GM19372 (cell line): ENCODE measurements around the gene SH3BP2.

ENCODE experiments used
- ATAC-seq: cut with Tn5 transposase; IDR thresholded peaks from one replicate; pipeline ENCODE4 v1.9.1; 2021; ENCODE audit warnings: mild to moderate bottlenecking, low read depth, moderate library complexity; ENCODE audit not compliant: unreplicated experiment

Gene SH3BP2

DNA sequence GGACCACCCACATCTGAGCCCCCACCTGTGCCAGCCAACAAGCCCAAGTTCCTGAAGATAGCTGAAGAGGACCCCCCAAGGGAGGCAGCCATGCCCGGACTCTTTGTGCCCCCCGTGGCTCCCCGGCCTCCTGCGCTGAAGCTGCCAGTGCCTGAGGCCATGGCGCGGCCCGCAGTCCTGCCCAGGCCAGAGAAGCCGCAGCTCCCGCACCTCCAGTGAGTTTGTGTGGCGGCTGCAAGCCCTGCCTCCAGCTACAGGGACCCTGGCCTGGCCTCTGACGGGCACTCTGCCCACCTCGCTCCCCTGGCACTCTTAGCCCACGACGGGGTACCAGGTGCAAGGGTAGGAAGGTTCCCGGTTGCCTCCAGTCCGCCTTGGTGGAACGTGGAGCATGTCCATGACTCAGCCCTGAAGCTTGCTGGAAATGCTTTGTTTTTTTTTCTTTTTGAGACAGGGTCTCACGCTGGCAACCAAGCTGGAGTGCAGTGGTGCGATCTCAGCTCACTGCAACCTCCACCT lies 37.1 kb downstream of the SH3BP2 start:
- no peak for ATAC-seq

DNA sequence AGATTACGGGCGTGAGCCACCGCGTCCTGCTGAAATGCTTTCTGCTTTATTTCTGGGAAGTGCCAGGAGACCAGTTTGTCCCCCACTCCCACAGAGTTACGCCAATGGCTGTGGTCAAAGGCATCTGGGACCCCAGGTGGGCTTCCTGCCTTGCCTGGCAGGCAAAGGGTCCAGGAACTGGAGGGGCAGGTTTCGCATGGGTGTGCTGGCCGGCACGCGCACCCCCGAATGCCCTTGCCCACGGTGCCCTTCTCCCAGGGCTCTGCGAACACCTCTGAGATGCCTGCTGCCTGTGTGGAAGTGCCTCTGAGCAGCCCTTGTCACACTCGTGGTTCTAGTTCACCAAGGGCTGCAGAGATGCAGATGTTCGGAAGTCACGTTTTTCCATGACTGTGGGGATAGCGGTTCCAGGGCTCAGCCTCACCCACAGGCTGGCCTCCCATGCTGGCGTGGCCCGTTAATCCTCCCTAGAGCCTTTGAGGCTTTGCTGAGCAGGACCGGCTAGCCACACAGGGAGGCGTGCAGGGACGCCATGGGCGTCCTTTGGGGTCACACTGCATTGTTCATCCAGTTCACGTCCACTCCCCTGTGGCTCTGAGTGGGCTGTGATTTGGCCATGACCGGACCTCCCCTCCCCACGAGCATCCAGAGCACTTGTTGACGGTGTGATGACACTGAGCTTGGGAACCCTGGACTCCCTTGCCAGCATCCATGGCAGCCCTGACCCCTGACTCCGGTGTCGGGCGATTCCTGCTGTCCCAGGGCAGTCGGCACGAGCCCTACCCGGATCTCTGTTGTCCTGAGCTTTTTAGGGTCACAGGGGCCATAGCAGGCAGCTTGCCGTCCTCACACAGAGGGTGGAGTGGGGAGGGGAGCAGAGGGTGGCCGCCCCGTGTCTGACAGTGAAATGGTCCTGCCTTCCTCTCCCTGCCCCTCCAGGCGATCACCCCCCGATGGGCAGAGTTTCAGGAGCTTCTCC lies 38.0 kb downstream of the SH3BP2 start:
- no peak for ATAC-seq

- no peak for ATAC-seq
These were observed 38.9 kb downstream of the SH3BP2 start for GRCh38 chr4:2831611-2832308.

GRCh38 chr4:2832309-2832980 lies 39.6 kb downstream of the SH3BP2 start:
- ATAC-seq, result peak; percentile 61

DNA sequence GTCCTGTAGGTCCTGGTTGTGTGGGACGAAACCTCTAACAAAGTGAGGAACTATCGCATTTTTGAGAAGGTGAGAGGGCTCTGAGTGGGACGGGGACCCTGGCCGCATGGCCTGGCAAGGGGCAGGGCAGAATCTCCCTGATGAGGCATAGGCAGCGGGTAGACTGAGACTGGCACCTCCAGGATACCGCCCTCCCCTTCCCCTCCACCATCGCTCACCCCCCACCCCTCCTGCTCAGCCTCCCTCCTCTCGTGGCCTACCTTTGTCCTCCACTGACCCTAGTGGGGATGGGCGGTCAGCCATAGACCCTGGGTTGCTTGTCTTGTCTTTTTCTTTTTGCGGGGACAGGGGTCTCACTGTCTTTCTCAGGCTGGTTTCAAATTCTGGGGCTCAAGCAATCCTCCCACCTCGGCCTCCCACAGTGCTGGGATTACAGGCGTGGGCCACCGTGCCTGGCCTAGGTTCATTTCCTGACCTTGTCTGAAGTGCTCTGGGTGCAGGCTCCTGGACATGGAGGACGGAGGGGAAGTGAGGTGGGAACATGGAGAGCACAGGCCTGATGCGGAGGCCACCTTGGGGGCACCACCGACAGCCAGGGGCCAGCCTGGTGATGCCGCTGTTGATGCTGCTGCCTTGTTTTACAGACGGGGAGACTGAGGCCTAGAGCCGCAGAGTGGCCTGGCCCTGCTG lies 40.2 kb downstream of the SH3BP2 start:
- no peak for ATAC-seq

GRCh38 chr4:2833671-2834000 lies 40.8 kb downstream of the SH3BP2 start:
- no peak for ATAC-seq

- ATAC-seq, result no peak
These were observed 41.4 kb downstream of the SH3BP2 start for GRCh38 chr4:2834001-2834921.

DNA sequence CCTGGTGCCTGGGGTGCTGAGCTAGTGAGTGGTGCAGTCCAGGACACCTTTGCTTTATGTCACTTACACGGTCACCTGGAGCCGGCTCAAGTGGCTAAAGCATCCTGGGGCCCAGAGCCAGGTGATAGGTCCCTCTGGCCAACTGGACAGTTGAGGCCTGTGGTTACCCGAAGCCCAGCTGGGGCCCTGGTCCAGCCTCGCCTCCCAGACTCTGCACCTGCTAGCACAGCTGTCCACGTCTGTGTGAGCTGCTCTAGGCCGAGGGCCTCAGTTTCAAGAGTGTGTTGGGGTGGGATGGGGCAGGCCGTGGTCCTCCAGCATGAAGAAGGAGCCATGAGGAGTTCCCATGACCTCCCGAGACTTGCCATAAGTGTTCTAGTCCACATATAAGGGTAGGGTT lies 43.1 kb downstream of the SH3BP2 start:
- no peak for ATAC-seq

- no peak for ATAC-seq
These were observed 43.5 kb downstream of the SH3BP2 start for GRCh38 chr4:2836391-2836859.

- no peak for ATAC-seq
These were observed 44.4 kb downstream of the SH3BP2 start for GRCh38 chr4:2837110-2837903.

DNA sequence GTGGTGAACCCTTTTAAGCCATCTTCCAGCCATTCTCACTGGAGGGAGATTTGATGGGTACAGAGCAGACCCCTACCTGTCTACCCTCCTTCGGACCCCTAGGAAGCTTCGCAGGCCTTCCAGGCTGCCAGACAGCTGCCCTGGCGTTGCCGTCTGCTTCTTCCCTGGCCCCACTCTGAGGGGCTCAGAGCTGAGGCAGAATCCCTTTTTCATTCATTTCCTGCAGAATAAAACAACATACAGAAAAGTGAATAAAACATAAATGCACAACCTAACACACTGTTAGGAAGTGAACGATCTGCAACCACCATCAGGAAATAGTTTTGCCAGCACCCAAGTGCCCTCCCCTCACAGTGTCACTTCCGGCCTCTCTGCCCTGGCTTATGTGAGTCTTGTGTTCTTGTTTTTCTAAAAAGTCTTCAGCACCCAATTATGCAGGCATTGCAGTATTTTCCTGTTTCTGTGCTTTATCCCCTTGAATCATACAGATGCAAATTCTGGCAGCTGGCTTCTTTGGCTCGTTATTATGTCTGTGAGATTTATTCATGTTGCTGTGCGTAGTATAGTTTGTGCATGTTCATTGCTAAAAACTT lies 45.1 kb downstream of the SH3BP2 start:
- no peak for ATAC-seq

GRCh38 chr4:2839060-2839459 lies 46.2 kb downstream of the SH3BP2 start:
- no peak for ATAC-seq

DNA sequence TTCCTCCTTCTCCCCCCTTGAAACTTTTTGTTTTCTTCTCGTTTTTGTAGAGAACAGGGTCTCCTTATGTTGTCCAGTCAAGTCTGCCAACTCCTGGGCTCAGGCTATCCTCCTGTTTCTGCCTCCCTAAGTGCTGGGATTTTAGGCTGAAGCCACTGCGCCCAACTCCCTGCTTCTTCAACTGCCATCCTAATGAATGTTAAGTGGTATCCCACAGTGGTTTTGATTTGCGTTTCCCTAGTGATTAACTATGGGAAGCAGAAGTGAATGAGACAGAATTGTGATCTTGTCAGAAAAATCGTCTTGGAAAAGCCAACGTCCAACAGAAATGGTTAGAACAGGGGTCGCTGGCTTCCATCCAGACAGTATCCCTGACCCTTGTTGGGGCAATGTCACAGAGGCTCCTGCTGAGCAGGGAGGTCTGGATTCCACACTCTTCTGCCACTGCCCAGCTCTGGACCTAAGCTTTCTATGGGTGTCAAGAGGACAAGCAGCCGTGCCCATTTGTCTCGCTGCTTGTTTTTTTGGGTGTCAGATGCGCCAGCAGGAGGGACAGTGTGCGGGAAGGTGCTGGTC lies 49.9 kb downstream of the SH3BP2 start:
- ATAC-seq, result no peak

- ATAC-seq, result peak; percentile 91
These were observed 50.5 kb downstream of the SH3BP2 start, which contains the start of gene ADD1 for GRCh38 chr4:2843263-2843940. ADD1 (plus strand) TSS chr4:2843844; CDS start chr4:2875916, 32,072 bp downstream.

DNA sequence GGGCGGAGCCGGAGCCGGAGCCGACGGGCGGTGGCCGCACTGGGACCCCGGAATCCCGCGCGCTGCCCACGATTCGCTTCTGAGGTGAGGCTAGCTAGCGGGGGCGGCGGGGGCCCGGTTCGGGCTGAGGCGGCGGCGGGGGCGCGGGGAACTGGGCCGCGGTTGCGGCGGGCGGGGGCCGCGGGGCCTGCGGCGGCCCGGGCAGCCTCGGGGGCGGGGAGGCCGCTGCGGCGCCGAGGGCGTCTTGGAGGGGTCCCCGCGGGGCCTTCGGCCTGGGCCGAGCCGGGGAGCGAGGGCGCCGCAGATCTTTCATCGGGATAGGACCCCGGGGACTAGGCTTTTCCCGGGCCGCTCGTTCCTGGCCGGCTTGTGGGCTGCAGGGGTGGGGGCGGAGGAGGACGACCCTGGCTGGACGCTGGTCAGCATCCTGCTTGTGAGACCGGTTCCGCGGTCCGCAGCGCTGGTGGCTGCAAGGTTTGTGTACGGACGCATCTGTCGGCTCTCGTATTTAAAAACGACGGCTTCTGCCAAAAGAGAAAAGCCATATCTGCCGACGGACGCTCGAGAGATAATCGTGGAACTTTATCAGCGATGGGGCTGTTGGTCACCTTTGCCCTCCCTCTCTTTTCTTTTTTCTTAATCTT lies 51.2 kb downstream of the SH3BP2 start:
- ATAC-seq, result peak; percentile 26

DNA sequence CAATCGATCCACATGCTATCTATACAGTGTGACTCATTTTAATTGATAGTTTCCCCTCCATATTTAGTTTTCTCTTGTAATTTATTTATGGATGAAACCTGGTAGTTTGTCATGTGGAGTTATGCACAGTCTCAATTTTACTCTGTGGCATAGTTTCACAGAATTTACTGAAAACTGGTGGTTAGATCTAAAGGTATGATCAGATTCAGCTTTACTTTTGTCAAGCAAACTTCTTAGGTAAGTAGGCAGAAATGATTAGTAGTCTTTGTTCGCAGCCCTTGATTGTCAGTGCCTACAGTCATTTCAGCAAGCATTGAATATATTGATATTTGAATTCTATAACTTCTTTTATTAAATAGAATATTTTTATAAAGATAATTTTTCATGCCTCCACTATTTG lies 53.3 kb downstream of the SH3BP2 start:
- no peak for ATAC-seq
